A172 (cell line): ENCODE results near the gene CBLC. TPM values are rescaled to one million over a fixed set of nuclear protein-coding genes. Genes with fewer than 3 reads are reported as not detected.
A peak's percentile ranks its signal among the peaks of the same experiment; 100 is the strongest.

ENCODE experiments used
- DNase-seq: peaks from one replicate; pipeline ENCODE4 v3.0.0-alpha.2; 2015; ENCODE audit warnings: low spot score
- total RNA-seq: library from RNA; depleted of rRNA; stranded (reverse); fragments of >200 nt; shearing (Covaris generic); gene quantifications from 2 replicates; pipeline ENCODE4 v1.2.3, GENCODE V29; 2014

CBLC gene
- total RNA-seq, 1 experiment from 2014 or later: not detected

DNA sequence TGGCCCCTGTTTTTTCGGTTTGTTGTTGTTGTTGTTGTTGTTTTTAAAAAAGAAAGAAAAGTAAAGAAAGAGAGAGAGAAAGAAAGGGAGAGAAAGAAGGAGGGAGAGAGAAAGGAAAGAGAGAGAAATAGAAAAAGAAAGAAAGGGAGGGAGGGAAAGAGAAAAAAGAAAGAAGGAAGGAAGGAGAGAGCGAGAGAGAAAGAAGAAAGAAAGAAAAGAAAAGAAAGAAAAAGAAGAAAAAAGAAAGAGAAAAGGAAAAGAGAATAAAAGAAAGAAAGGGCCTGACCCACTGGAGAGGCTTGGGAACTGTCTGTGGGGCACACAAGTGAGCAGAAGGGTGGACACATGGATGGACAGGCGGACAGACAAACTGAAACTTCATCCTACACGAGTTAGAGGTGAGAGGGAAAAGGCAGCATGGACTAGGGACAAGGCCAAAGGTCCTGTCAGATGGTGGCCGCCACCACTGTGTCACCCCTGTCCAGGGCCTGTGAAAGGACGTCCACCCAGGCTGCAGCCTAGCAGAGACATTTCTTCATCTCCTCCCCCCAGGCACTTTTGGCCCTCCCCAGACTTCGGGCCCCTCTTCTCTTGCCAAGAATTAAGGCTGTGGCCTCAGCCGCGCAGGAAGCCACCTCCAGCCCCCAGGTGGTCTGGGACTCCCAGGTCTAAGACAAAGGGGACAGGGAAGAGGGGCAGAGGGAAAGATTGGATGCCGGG is 22.1 kb downstream of the CBLC start:
- DNase-seq: no peak

DNA sequence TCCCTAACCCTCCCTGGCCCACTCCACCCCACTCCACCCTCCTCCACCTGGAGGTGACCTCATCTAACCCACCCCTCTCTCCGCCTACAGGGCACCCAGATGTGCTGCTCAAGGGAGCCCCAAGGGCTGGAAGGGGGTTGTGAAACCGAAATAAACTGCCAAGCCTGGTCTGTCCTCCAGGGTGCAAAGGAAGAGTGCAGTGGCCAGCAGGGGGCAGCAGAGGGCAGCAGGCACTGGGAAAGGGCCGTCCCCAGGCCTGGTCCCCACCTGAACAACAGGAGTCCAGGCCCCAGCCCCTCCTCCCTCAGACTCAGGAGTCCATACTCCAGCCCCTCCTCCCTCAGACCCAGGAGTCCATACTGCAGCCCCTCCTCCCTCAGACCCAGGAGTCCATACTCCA is 22.8 kb downstream of the CBLC start:
- peak; percentile 70 for DNase-seq

DNA sequence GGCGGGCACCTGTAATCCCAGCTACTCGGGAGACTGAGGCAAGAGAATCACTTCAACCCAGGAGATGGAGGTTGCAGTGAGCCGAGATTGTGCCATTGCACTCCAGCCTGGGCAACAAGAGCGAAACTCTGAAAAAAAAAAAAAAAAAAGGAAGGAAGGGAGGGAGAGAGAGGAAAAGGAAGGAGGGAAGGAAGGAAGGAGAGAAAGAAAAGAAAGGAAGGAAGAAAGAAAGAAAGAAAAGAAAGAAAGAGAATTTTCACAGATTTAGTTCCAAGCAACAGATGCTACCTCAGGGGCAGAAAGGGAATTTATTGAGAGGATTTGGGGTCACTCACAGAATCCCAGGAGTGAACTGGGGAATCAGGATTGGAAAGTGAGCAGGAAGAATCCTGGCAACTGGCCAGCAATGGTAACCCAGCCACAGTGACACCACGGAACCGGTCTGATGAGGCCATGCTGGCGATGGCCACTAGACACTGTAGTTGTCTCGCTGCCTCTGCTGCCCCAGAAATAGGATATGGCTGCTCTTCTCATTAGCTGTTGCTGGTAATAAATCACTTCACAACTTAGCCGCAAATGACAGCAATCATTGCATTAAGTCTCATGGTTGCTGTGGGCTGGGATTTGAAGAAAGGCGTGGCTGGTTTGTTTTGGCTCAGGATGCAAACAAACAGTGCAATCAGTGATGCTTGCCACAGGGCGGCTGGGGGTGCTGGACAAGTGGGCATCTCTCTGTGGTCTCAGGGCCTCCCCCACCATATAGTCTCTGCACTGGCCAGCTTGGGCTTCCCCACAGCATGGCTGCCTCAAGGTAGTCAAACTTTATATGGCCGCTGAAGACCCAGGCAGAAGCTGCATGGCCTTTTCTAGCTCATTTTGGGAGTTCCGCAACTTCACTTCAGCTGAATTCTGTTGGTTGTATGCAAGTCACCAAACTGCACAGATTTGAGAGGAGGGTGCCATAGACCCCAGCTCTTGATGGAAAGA is 26.0 kb downstream of the CBLC start:
- DNase-seq: no peak

DNA sequence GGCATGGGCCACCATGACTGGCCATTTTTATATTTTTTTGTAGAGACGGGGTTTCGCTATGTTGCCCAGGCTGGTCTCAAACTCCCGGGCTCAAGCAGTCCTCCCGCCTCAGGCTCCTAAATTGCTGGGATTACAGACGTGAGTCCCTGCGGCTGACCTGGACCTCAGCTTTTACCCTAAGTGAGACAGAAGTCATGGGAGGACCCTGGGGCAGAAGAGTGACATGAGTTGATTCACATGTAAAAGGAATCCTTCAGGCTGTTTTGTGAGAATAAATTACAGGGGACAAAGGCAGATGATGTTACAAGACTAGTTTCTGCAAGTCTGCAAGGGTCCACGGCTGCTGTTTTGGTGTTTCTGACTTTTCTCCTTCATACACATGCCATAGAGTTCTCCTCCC is 28.6 kb downstream of the CBLC start:
- no peak for DNase-seq

DNA sequence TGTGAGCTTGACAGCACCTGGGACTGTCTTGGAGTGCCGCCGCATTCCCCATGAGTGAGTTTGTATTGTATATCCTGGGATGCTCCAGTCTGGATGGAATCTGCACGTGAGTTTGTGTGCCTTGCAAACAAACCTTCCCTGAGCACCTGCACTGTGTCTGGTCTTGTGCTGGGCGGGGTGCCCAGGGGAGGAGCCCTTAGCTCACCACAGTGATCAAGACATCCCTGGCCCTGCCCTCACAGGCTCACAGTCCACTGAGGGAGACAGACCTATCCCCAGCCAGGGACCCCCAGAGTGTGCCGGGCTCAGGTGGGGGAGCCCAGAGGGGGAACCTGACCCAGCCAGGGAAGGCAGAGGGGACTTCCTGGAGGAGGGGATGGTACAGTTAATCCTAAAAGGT is 29.5 kb downstream of the CBLC start:
- DNase-seq: peak; percentile 51

DNA sequence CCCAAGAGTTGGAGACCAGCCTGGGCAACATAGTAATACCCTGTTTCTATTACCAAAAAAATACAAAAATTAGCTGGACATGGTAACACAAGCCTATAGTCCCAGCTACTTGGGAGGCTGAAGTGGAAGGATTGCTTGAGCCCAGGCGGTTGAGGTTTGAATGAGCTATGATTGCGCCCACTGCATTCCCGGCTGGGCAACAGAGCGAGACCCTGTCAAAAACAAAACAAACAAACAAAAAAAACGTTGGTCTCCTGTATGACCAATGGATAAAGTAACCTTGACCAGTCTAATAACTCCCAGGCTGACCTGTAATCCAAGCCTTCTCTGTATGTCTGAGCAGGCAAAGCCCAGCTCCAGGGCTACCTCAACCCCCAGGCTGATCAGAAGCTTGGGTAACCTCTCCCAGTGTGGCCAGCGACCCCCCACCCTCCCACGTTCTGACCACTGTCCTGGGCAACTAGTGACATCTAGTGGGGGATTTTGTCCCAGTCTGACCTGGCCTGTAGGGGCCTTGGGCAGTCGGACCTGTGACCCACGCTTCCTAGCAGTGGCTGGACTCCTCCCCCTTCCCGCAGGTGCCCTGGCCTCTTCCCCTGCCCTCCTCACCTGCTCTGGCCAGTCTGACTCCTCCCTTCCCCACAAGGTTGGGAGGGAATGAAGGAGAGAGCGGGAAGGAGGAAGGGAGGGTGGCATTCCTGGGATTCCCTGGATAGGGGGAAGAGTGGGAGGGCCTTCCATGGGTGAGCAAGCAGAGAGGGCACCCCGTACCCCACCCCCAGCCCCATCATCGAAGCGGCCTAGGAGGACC is 30.2 kb downstream of the CBLC start:
- peak; percentile 51 for DNase-seq

DNA sequence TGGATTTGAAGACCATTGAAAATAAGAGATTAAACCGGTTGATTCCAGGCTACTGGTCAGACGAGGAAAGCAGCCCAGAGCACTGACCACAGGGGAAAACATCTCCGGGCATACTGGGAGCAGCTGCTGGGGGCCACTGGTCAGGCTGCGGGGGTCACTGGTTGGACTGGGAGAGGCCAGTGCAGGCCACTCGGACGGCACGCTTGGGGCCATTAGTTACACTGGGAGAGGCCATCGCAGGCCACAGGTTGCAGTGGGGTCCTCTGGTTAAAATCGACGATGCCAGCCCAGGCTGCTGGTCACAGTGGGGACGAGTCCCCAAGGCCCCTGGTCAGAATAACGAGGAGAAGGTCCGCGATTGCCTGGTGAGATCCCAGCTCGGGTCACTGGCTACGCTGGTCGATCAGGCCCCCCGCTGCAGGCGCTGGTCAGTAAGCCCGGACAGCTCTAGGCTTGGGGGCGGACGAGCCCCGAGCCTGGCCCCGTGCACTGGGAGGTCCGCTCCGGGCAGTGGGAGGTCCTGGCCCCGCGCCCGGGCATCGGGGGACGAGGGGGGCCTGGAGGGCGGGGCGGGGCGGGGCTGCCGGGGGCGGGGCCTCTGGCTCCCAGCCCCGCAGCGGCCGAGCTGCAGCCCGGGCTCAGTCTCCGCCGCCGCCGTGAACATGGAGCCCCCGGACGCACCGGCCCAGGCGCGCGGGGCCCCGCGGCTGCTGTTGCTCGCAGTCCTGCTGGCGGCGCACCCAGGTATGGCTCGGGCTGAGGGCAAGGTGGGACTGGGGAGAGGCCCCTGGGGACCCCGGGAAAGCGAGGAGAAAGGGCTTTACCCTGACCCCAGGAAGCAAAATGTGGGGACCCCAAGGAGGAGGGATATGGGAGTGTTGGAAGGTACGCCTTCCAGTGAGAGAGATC is 31.0 kb downstream of the CBLC start, which contains the start of gene BCAM:
BCAM (plus strand) TSS at position 641 of the 909 bp plus-strand sequence; CDS start at position 663, 22 bp downstream.
- peak; percentile 4 for DNase-seq

DNA sequence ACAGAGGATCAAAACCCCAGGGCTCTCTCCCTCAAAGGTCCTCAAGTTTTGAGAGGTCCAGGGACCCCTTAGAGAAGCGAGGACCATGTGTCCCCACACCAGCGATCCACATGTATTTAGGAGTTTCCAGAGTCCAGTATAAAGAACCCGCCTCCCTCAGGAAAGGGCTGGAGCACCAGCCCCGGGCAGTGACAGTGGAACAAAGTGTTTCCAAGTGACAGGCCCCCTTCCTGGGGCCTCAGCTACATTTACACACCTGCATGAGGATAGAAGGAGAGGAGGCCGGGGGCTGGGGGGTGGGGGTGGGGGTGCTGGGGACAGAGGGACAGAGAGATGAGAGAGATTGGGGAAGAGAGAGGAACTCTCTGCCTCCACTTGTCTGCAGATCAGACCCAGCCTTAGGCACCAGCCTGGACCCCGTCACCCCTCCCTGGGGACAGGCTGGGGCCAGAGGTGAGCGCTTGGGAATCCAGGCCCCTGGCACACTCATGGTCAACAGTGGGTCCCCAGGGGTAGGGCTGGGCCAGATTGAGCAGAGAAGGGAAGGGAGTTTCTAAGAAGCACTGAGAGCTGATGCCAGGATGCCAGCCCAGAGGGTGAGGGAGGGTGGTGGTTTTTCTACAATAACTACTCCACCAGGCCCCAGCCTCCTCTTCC is 32.0 kb downstream of the CBLC start:
- no peak for DNase-seq

DNA sequence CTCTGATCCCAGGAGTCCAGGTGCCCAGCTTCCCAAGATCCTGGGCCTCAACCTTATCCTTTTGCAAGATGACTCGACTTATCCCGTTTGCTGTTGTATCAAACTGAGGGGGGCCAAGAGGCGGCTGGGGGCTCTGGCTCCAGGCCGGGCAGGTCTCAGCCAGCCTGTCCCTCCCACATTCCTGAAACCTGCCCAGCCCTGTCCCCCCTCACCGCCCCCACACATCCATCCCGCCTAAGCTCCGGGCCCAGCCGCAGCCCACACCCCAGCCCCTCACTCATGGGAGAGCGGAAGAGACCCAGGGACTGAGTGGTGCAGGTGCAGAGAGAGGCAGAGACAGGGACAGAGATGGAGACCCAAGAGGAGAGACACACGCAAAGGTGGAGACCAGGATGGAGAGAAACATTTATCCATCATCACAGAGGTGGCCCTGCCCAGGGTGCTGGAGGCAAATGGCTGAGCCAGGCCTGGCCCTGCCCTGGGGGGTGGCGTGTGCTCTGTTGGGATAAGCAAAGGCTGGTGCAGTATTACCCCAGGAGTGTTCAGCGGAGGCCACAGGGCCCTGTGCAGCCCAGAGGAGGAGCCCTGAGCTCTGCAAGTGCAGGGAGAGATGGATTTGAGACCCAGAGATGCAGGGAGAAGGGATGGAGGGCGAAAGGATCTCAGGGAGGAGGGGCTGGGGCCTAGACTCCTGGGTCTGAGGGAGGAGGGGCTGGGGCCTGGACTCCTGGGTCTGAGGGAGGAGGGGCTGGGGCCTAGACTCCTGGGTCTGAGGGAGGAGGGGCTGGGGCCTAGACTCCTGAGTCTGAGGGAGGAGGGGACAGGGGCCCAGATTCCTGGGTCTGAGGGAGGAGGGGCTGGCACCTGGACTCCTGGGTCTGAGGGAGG is 32.8 kb downstream of the CBLC start:
- DNase-seq: no peak

DNA sequence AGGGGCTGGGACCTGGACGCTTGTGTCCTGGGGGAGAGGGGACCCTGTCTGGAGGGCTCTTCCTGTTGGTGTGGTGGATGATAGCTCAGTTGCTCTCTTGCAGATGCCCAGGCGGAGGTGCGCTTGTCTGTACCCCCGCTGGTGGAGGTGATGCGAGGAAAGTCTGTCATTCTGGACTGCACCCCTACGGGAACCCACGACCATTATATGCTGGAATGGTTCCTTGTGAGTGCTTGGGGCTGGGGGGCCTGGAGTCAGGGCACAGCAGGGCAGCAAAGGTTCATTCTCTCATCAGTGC is 33.4 kb downstream of the CBLC start:
- no peak for DNase-seq

DNA sequence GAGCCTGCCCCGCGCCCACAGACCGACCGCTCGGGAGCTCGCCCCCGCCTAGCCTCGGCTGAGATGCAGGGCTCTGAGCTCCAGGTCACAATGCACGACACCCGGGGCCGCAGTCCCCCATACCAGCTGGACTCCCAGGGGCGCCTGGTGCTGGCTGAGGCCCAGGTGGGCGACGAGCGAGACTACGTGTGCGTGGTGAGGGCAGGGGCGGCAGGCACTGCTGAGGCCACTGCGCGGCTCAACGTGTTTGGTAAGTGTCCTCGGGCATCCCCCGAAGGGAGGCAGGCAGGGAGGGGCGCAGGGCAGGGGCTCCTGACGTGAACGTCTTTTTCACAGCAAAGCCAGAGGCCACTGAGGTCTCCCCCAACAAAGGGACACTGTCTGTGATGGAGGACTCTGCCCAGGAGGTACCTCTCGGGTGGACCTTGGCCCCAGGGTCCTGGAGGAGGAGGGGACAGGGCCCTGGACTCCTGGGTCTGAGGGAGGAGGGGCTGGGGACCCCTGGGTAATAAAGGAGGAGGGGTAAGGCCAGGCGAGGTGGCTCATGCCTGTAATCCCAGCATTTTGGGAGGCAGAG is 34.5 kb downstream of the CBLC start:
- no peak for DNase-seq

DNA sequence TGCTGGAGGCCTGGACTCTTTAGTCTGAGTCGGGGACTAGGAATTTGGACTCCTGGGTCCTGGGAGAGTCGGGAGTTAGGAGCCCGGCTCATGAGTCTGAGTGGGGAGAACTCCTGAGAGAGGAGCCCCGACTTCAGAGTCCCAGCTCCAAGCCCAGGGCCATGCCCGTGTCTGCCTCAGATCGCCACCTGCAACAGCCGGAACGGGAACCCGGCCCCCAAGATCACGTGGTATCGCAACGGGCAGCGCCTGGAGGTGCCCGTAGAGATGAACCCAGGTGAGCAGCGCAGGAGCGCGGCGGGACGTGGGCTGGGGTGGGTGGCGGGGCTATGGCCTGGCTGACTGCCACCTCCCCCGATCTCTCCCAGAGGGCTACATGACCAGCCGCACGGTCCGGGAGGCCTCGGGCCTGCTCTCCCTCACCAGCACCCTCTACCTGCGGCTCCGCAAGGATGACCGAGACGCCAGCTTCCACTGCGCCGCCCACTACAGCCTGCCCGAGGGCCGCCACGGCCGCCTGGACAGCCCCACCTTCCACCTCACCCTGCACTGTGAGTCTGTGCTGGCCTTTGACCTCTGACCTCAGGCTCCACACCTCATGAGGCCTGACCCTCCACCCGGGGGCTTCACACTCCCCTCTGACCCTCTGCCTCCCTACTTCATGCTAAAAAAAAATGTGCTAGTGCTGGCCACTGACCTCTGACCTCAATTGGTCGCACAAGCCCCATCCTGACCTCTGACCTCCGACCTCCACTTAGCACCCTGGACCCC is 35.6 kb downstream of the CBLC start:
- DNase-seq: no peak

DNA sequence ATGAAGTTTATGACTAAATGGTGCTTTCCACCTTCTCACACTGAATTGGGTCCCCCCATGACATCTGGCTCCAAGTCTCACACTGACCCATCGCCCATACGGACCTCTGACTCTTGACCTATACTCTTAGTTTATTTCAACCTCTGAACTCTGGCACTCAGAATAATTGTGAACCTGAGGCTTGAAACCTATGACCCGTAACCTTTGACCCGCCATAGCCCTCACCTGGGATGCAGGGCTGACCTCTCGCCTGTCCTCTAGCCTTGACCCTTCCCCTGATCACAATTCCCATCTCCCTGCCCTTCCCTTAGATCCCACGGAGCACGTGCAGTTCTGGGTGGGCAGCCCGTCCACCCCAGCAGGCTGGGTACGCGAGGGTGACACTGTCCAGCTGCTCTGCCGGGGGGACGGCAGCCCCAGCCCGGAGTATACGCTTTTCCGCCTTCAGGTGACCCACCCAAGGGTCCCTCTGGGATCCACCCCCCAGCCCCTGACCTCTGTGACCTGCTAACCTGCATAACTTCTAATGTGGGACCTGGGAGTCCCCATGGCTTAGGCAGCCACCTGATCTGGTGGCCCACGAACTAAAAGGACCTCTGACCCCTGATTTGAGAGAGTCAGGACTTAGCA is 36.3 kb downstream of the CBLC start:
- no peak for DNase-seq

DNA sequence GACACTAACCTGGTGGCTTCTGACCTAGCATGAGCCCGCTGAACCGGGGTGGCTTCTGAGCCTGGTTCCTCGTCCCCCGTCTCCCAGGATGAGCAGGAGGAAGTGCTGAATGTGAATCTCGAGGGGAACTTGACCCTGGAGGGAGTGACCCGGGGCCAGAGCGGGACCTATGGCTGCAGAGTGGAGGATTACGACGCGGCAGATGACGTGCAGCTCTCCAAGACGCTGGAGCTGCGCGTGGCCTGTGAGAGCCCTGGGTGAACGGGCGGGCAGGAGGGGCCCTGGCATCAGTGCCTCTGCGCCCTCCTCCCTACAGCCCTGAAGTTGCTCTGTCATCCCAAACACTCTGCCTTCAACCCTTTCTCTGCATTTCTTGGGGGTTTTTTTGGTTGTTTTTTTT is 36.8 kb downstream of the CBLC start:
- no peak for DNase-seq

DNA sequence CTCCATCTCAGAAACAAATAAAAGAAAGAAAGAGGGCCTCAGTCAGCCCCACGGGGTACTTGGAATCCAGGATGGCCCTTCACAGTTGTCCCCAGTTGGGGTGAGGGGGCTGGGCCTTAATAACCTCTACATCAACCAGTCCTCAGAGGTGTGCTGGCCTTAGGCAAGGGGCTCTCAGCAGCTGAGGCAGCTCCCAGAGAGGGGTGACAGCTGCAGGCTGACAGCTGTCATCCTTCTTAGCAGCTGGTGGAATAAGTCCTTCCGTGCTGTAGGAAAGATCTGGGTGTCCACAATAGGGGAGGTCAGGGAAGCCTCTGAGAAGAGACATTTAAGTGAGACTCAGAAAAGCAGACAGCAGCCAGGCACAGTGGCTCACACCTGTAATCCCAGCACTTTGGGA is 38.6 kb downstream of the CBLC start:
- DNase-seq: no peak

DNA sequence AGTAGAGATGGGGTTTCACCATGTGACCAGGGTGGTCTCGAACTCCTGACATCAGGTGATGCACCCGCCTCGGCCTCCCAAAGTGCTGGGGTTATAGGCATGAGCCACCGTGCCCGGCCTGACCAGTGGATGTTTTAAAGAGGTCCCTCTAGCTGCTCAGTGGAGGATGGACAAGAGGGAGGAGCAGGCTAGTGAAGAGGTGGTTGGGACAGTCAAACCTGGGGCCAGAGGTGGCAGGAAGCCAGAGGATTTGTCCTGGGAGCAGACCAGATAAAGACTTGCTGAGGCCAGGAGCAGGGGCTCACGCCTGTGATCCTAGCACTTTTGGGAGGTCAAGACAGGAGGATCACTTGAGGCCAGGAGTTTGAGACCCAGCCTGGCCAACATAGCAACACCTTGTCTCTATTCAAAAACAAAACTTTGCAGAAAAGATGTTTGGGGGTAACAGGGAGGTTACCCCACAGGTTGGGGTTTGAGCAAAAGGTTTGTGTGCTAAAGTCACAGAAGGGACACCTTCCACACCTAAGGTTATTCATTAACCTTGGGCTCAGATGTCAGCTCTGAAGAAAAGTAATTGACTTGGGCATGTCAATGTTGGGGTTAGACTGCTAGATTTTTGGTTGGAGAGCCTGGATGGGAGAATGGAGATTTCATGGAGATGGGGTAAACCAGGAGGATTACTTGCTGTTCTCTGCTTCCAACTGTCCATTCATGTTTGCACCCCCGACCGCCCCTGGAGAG is 40.2 kb downstream of the CBLC start:
- no peak for DNase-seq

DNA sequence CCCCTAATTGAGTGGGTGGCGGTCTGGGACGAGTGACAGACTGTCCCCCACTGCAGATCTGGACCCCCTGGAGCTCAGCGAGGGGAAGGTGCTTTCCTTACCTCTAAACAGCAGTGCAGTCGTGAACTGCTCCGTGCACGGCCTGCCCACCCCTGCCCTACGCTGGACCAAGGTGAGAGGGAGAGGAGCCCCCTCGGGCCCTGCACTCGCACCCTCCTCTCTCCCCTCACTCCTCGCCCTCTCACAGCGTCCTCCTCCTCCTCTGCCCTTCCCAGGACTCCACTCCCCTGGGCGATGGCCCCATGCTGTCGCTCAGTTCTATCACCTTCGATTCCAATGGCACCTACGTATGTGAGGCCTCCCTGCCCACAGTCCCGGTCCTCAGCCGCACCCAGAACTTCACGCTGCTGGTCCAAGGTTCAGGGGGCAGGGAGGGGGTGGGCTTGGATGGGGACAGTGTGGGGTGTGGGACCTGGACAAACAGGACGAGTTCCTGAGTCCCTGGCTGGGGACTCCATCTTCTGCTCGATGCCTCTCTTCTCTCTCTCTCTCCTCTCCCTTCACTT is 40.9 kb downstream of the CBLC start:
- no peak for DNase-seq
